Stimulated activated CD4-positive, alpha-beta T cell treated with anti-CD3 and anti-CD28 coated beads, TNF-alpha, amount 100 ng/mL, for 4 hours (primary cell): Measurements from ENCODE around the gene HOXA5.

Source experiments
- DNase-seq, 3 experiments: peaks; one replicate each; pipeline ENCODE4 v3.0.0-alpha.2; 2020; ENCODE audit warnings: low read depth in 3 of 3

Gene HOXA5

GRCh38 chr7:27095897-27096767 lies 47.3 kb downstream of the HOXA5 start, which contains the start of gene HOXA1:
HOXA1 (minus strand) TSS chr7:27096000; CDS start chr7:27095912, 88 bp downstream.
- DNase-seq = peak; percentile 41 to 57 (median 52)

- peak in 1 of 3 experiments; percentile 6 for DNase-seq
Measured at GRCh38 chr7:27095050-27095896, 48.2 kb downstream of the HOXA5 start.

- DNase-seq = no peak
Measured at GRCh38 chr7:27094304-27095049, 49.0 kb downstream of the HOXA5 start.

- DNase-seq = no peak
Measured at GRCh38 chr7:27093184-27093895, 50.1 kb downstream of the HOXA5 start.

- DNase-seq = no peak
Measured at GRCh38 chr7:27092819-27093110, 50.7 kb downstream of the HOXA5 start.

- no peak for DNase-seq
Measured at GRCh38 chr7:27091941-27092818, 51.3 kb downstream of the HOXA5 start.

- DNase-seq = no peak
Measured at GRCh38 chr7:27091105-27091504, 52.4 kb downstream of the HOXA5 start.
